Chondrocyte (in vitro differentiated cells): ENCODE measurements around the gene DENND1A. TPM values are rescaled to one million over a fixed set of nuclear protein-coding genes. Genes with fewer than 3 reads are reported as not detected.

Experiments
- DNase-seq: peaks from one replicate; pipeline ENCODE4 v3.0.0; 2021; ENCODE audit warnings: mixed read lengths, low spot score
- H3K27ac Mint-ChIP-seq: one replicate; pipeline ENCODE4 v1.8.0; 2021; ENCODE audit warnings: mild to moderate bottlenecking, moderate library complexity, mixed read lengths; ENCODE audit not compliant: unreplicated experiment
- H3K27me3 Mint-ChIP-seq: 2 replicates; pipeline ENCODE4 v1.8.0; 2021; ENCODE audit warnings: low read depth, mixed read lengths
- H3K36me3 Mint-ChIP-seq: 2 replicates; pipeline ENCODE4 v1.8.0; 2021; ENCODE audit warnings: low read depth, mixed read lengths
- H3K4me1 Mint-ChIP-seq: 2 replicates; pipeline ENCODE4 v1.8.0; 2021; ENCODE audit warnings: low read depth, mild to moderate bottlenecking, mixed read lengths
- H3K4me3 Mint-ChIP-seq: one replicate; pipeline ENCODE4 v1.8.0; 2021; ENCODE audit warnings: mild to moderate bottlenecking, moderate library complexity, mixed read lengths; ENCODE audit not compliant: unreplicated experiment
- H3K9me3 Mint-ChIP-seq: 2 replicates; pipeline ENCODE4 v1.8.0; 2021; ENCODE audit warnings: low read depth, mixed read lengths
- CTCF ChIP-seq: fragments of 200-600 bp; sonication (generic); IDR thresholded peaks from 2 replicates; pipeline ENCODE4 v1.5.0; 2021; ENCODE audit warnings: antibody characterized with exemption, mild to moderate bottlenecking, moderate library complexity
- total RNA-seq: library from RNA; stranded (reverse); gene quantifications from 3 replicates; pipeline ENCODE4 v1.2.1, GENCODE V29; 2021

Gene DENND1A
- total RNA-seq, 1 donor from 2014 or later, result 15.3 TPM

- no peak overlapping the region for H3K27ac Mint-ChIP-seq
- no peaks in the 10 kb centered on the region for H3K27me3 Mint-ChIP-seq
- no peak overlapping the region for H3K4me3 Mint-ChIP-seq
- H3K36me3 Mint-ChIP-seq, result no peaks in the 10 kb centered on the region
- no peak for TF ChIP-seq CTCF
- no peak for DNase-seq
- H3K9me3 Mint-ChIP-seq, result no peaks in the 10 kb centered on the region
- H3K4me1 Mint-ChIP-seq, result no peaks in the 10 kb centered on the region
Observed at GRCh38 chr9:123518338-123518737, 411.6 kb downstream of the DENND1A start.

- no peaks in the 10 kb centered on the region for H3K36me3 Mint-ChIP-seq
- H3K9me3 Mint-ChIP-seq, result no peaks in the 10 kb centered on the region
- TF ChIP-seq CTCF, result no peak
- no peak for DNase-seq
- no peaks in the 10 kb centered on the region for H3K27me3 Mint-ChIP-seq
- H3K4me1 Mint-ChIP-seq, result no peaks in the 10 kb centered on the region
- no peak overlapping the region for H3K27ac Mint-ChIP-seq
- H3K4me3 Mint-ChIP-seq, result no peak overlapping the region
Observed at GRCh38 chr9:123517512-123517911, 412.4 kb downstream of the DENND1A start.

GRCh38 chr9:123514766-123515165 is 415.2 kb downstream of the DENND1A start:
- H3K4me1 Mint-ChIP-seq, result no peaks in the 10 kb centered on the region
- H3K36me3 Mint-ChIP-seq, result peaks cover 4% of the 10 kb centered on the region
- no peak for TF ChIP-seq CTCF
- H3K27ac Mint-ChIP-seq, result no peak overlapping the region
- H3K9me3 Mint-ChIP-seq, result no peaks in the 10 kb centered on the region
- no peak overlapping the region for H3K4me3 Mint-ChIP-seq
- no peaks in the 10 kb centered on the region for H3K27me3 Mint-ChIP-seq
- DNase-seq, result no peak

- Mint-ChIP-seq H3K27ac (no peak overlapping the region), H3K9me3 (no peaks in the 10 kb centered on the region), H3K36me3 (peaks cover 5% of the 10 kb centered on the region), H3K4me1 (no peaks in the 10 kb centered on the region), H3K27me3 (no peaks in the 10 kb centered on the region), H3K4me3 (no peak overlapping the region)
- TF ChIP-seq CTCF, result no peak
- DNase-seq, result no peak
Observed at GRCh38 chr9:123513554-123513953, 416.4 kb downstream of the DENND1A start.

- TF ChIP-seq CTCF, result no peak
- H3K27me3 Mint-ChIP-seq, result no peaks in the 10 kb centered on the region
- no peak overlapping the region for H3K4me3 Mint-ChIP-seq
- H3K4me1 Mint-ChIP-seq, result no peaks in the 10 kb centered on the region
- H3K9me3 Mint-ChIP-seq, result no peaks in the 10 kb centered on the region
- H3K36me3 Mint-ChIP-seq, result peaks cover 5% of the 10 kb centered on the region
- H3K27ac Mint-ChIP-seq, result no peak overlapping the region
- DNase-seq, result no peak
Observed at GRCh38 chr9:123511326-123512277, 418.3 kb downstream of the DENND1A start.
